ENCODE measurements around the gene CHERP. TPM values are rescaled to one million over a fixed set of nuclear protein-coding genes. Genes with fewer than 3 reads are reported as not detected.

Gene CHERP
- total RNA-seq, 1 experiment from 2014 or later, result 101 TPM

DNA sequence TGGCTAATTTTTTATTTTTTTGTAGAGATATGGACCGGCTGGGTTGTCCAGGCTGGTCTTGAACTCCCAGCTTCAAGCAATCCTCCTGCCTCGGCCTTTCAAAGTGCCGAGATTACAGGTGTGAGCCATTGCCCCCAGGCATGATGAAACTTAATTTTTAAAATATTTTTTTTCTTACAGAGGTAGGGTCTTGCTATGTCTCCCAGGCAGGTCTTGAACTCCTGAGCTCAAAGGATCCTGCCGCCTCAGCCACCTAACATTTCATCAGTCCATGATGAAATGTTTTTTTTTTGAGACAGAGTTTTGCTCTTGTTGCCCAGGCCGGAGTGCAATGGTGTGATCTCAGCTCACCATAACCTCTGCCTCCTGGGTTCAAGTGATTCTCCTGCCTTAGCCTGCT lies 33.7 kb downstream of the CHERP start:
- Histone ChIP-seq H3K27ac (ENCODE audit: insufficient read length, low read depth, low read length) (no peak overlapping the region), H2BK15ac (ENCODE audit: low read depth, low read length) (no peak overlapping the region), H3K4me2 (ENCODE audit: insufficient read depth, insufficient read length, low read length) (no peak overlapping the region), H2AK5ac (ENCODE audit: insufficient read length, low read length) (no peak overlapping the region), H4K8ac (replicated peaks; ENCODE audit: insufficient read length, low read depth, low read length) (no peak overlapping the region), H3K14ac (ENCODE audit: insufficient read depth, low read length) (no peak overlapping the region), H3K18ac (ENCODE audit: insufficient read length, low read depth, low read length) (no peak overlapping the region), H2AFZ (ENCODE audit: low read length) (no peak overlapping the region), H3K9me3 (ENCODE audit: control insufficient read depth, low read depth, low read length) (no peaks in the 10 kb centered on the region), H2BK120ac (ENCODE audit: low read depth, low read length, poor library complexity, severe bottlenecking) (no peak overlapping the region), H3K4me1 (ENCODE audit: insufficient read depth, low read length) (no peaks in the 10 kb centered on the region), H3K79me1 (ENCODE audit: insufficient read depth, low read depth, low read length, poor library complexity, severe bottlenecking) (no peaks in the 10 kb centered on the region), H3K4ac (ENCODE audit: low read depth, low read length) (no peak overlapping the region), H3K56ac (ENCODE audit: insufficient read length, low read depth, low read length) (no peak overlapping the region), H3K23me2 (ENCODE audit: insufficient read length, low read depth, low read length, poor library complexity, severe bottlenecking) (no peaks in the 10 kb centered on the region), H3T11ph (ENCODE audit: low read length) (no peak overlapping the region), H4K20me1 (ENCODE audit: control insufficient read depth, insufficient read depth, insufficient read length) (no peaks in the 10 kb centered on the region), H2BK5ac (ENCODE audit: insufficient read length, low read length) (no peak overlapping the region), H3K9ac (ENCODE audit: extremely low read depth, insufficient read length, low read length) (no peak overlapping the region), H3K79me2 (ENCODE audit: insufficient read depth, low read length) (no peaks in the 10 kb centered on the region), H3K27me3 (ENCODE audit: insufficient read depth, low read length) (no peaks in the 10 kb centered on the region), H4K91ac (ENCODE audit: insufficient read length, low read depth, low read length) (no peak overlapping the region), H4K5ac (ENCODE audit: insufficient read length, low read depth, low read length) (no peak overlapping the region), H2BK20ac (ENCODE audit: low read depth, low read length, poor library complexity, severe bottlenecking) (no peak overlapping the region), H2BK12ac (ENCODE audit: insufficient read length, low read depth, low read length) (no peak overlapping the region), H3K23ac (ENCODE audit: insufficient read length, low read depth, low read length) (no peak overlapping the region)
- no peaks in the 10 kb centered on the region for H3K27me3 Mint-ChIP-seq (ENCODE audit: low read depth)
- no peak for TF ChIP-seq CTCF (conservative IDR thresholded peaks at IDR 0.05)
- H3K4me1 Mint-ChIP-seq, result no peaks in the 10 kb centered on the region
- H3K4me3 Mint-ChIP-seq, result no peak overlapping the region
- no peaks in the 10 kb centered on the region for H3K9me3 Mint-ChIP-seq
- no peak for DNase-seq
- WGBS (ENCODE audit: extremely low coverage, insufficient read length, low lambda C conversion rate), result no CpG with 5 or more reads among the region's 5 CpGs
- H3K27ac Mint-ChIP-seq, result no peak overlapping the region
- peaks cover 9 to 33% (median 20%) of the 10 kb centered on the region in 3 experiments; a peak in 6 of 7 replicates for H3K36me3 Mint-ChIP-seq (ENCODE audit: insufficient read depth in 1 of 3, low read depth in 3 of 3)

All from H9 (cell line).